ENCODE measurements around the gene MYBPH. TPM values are rescaled to one million over a fixed set of nuclear protein-coding genes. Genes with fewer than 3 reads are reported as not detected.

The MYBPH gene
- polyA plus RNA-seq: not detected

DNA sequence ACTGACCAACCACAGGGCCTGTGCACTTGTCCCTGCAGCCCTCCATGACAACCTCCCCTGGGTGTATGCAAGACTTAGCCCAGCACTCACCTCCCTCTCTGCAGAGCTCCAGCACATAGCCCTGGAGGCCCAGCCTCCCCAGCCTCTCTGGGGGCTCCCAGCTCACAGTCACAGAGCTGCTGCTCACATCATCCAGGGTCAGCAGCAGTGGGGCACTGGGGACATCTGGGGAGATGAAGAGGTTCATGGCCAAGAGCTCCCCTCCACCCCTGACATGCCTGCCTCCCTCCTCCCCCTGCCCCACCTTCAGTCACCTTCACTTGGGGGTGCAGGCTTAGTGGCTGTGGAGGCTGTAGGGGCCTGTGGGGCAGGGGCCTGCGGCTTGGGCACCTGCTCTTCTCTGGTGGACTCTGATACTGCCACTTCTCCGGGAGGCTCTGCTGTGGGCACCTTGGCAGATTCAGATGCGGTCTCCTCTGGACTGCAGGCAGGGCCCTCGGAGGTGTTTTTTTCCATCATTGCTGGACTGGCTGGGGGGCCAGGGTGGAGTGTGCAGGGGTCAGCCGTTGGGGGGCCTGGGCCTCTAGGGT, at the start of gene MYBPH:
Gene MYBPH (minus strand): TSS at position 590 of the 590 bp plus-strand sequence. CDS start 71 bp downstream, at position 519.
- Mint-ChIP-seq H3K4me3 (no peak within 1 kb of the TSS), H3K4me1 (no peaks in the 10 kb centered on the region), H3K27ac (no peak within 1 kb of the TSS), H3K27me3 (ENCODE audit: low read depth in 3 of 3) (peaks cover 1 to 5% (median 3%) of the 10 kb centered on the region in 3 donors), H3K36me3 (no peaks in the 10 kb centered on the region), H3K9me3 (no peaks in the 10 kb centered on the region)
- DNase-seq: no peak

DNA sequence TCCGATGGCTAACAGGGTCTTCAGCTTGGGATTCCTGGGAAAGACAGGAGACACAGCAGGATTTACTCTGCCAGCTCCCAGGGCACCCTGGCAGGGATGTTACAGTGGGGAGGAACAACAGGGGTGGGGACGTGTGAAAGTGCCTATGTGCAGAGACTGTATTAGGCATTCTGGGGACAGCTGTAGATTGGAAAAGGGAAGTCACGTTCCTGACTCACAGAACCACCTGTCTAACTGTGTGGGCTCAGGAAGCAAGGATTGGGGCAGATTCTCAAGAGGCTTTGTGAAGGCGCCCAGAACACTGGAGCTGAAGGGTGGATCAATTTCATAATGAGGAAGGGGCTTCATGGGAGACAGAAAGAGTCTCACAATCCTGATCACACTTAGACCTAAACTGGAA, 49.4 kb upstream of the MYBPH start:
- no peaks in the 10 kb centered on the region for H3K4me1 Mint-ChIP-seq
- DNase-seq: no peak
- H3K27ac Mint-ChIP-seq: no peak overlapping the region
- no peaks in the 10 kb centered on the region for H3K9me3 Mint-ChIP-seq
- no peaks in the 10 kb centered on the region for H3K36me3 Mint-ChIP-seq
- H3K27me3 Mint-ChIP-seq (ENCODE audit: low read depth in 3 of 3): peaks cover 0 to 2% (median 1%) of the 10 kb centered on the region in 3 donors
- H3K4me3 Mint-ChIP-seq: no peak overlapping the region

DNA sequence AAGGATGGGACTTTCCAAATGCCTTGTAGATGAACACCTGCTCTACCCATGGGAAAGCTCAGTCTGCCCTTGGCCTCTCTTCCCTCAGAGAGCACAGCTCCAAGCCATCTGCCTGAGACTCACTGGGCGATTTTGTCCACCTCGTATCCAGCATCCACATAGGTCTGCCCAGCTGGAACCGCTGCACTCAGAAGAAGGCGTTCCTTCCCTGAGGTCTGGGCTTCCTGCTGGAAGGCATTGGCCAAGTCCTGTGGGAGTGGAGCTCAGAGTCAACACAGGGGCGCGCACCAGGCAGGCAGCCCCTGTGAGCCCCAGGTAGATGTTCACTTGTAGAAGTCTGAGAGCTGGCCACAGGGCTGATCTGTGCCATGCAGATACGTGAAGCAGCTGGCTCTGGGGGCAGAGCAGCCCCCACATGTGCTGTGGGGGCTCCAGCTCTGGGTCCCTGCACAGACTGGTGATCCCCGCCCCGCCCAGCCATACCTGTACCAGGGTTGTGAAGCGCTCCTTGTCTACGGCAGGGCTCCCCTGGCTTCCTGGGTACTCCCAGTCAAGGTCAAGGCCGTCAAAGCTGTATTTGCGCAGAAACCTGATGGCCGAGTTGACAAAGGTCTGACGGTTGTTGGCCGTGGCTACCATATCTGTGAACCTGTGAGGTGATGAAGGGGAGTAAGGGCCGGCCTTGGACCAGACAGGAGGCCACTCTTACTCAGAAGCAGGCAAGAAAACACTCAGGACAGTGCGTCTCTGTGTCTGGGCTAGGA, 47.6 kb upstream of the MYBPH start:
- no peaks in the 10 kb centered on the region for H3K9me3 Mint-ChIP-seq
- H3K27ac Mint-ChIP-seq: no peak overlapping the region
- no peaks in the 10 kb centered on the region for H3K36me3 Mint-ChIP-seq
- no peak for DNase-seq
- no peaks in the 10 kb centered on the region for H3K4me1 Mint-ChIP-seq
- no peak overlapping the region for H3K4me3 Mint-ChIP-seq
- H3K27me3 Mint-ChIP-seq (ENCODE audit: low read depth in 3 of 3): peaks cover 0 to 2% (median 1%) of the 10 kb centered on the region in 3 donors

DNA sequence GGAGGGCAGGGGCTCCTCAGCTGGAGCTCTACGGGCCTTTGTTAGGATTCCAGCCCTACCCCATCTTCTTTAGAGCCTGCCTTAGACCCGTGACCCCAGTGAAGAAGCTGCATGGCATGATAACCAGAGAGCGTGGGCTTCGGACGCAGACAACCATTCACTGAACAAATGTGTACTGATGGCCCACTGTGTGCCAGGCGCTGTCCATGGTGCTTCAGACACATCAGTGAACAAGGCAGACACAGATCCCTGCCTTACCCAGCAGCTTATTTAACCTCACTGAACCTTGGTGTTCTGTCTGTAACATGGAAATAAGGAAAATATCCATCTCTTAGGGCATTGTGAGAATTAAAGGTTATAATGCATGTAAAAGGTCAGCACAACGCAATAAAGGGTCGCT, 44.3 kb upstream of the MYBPH start:
- peaks cover 0 to 5% (median 0%) of the 10 kb centered on the region in 6 donors for H3K9me3 Mint-ChIP-seq
- no peak overlapping the region for H3K27ac Mint-ChIP-seq
- no peak overlapping the region for H3K4me3 Mint-ChIP-seq
- H3K27me3 Mint-ChIP-seq (ENCODE audit: low read depth in 3 of 3): peaks cover 2 to 8% (median 4%) of the 10 kb centered on the region in 3 donors
- DNase-seq: no peak
- no peaks in the 10 kb centered on the region for H3K4me1 Mint-ChIP-seq
- H3K36me3 Mint-ChIP-seq: no peaks in the 10 kb centered on the region

DNA sequence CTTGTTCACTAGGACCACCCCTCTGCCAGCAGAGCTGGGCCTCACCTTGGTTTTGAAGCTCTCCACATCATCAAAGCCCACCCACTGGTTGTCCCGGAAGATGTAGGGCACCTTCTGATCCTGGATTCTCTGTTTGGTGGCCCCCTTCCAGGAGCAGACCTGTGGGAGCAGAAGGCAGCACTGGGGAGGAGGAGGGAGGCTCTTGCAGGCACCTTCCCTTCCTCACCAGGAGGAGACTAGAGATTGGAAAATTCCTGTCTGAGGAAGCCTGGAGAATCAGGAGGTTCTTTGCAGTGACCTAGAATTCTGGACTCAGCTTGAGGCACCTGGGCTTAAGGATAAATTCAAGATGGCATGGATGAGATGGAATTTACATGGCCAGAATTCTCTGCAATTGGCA, 43.5 kb upstream of the MYBPH start:
- Mint-ChIP-seq H3K27ac (no peak overlapping the region), H3K36me3 (no peaks in the 10 kb centered on the region), H3K27me3 (ENCODE audit: low read depth in 3 of 3) (peaks cover 2 to 10% (median 4%) of the 10 kb centered on the region in 3 donors)

GRCh38 chr1:203217668-203218067, 42.0 kb upstream of the MYBPH start:
- Mint-ChIP-seq H3K4me3 (no peak overlapping the region), H3K27me3 (ENCODE audit: low read depth in 3 of 3) (peaks cover 2 to 14% (median 4%) of the 10 kb centered on the region in 3 donors), H3K36me3 (no peaks in the 10 kb centered on the region), H3K4me1 (no peaks in the 10 kb centered on the region), H3K27ac (no peak overlapping the region), H3K9me3 (peaks cover 0 to 5% (median 0%) of the 10 kb centered on the region in 6 donors)
- no peak for DNase-seq

More for the DNA sequence above, 43.5 kb upstream of the MYBPH start:
- H3K4me3 Mint-ChIP-seq: no peak overlapping the region
- no peak for DNase-seq
- no peaks in the 10 kb centered on the region for H3K4me1 Mint-ChIP-seq
- peaks cover 0 to 5% (median 0%) of the 10 kb centered on the region in 6 donors for H3K9me3 Mint-ChIP-seq

DNA sequence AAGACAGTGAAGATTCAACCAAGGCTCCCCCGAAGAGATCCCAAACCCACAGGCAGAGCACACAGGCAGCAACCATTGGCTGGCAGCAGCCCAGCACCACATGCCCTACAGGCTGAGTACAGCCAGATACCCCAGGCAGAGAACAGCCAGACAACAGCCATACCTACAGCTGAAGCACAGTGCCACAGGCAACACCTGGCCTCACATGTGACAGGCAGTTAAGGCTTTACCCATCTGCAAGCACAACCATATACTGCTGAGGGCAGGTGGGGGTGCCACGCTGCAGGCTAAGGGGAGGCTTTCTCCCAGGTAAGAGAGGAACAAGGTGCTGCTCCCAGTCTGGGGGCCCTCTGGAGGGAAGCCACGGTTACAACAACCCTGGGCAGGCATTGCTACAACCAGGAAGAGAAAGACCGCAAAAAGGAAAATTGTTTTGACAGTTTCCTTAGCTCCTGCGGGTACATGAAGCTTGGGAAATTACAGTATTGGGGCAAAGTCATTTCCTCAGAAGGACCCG, 41.6 kb upstream of the MYBPH start:
- Mint-ChIP-seq H3K4me3 (no peak overlapping the region), H3K9me3 (peaks cover 0 to 5% (median 0%) of the 10 kb centered on the region in 6 donors), H3K27ac (no peak overlapping the region), H3K27me3 (ENCODE audit: low read depth in 3 of 3) (peaks cover 2 to 12% (median 4%) of the 10 kb centered on the region in 3 donors), H3K36me3 (no peaks in the 10 kb centered on the region), H3K4me1 (no peaks in the 10 kb centered on the region)
- DNase-seq: no peak

GRCh38 chr1:203216274-203217138, 40.9 kb upstream of the MYBPH start:
- peaks cover 0 to 5% (median 0%) of the 10 kb centered on the region in 6 donors for H3K9me3 Mint-ChIP-seq
- peak; percentile 35 to 46 (median 36) for DNase-seq
- H3K27ac Mint-ChIP-seq: no peak overlapping the region
- H3K4me3 Mint-ChIP-seq: no peak overlapping the region
- H3K4me1 Mint-ChIP-seq: no peaks in the 10 kb centered on the region
- H3K27me3 Mint-ChIP-seq (ENCODE audit: low read depth in 3 of 3): peaks cover 2 to 12% (median 4%) of the 10 kb centered on the region in 3 donors
- H3K36me3 Mint-ChIP-seq: no peaks in the 10 kb centered on the region

GRCh38 chr1:203215573-203215972, 39.9 kb upstream of the MYBPH start:
- Mint-ChIP-seq H3K36me3 (no peaks in the 10 kb centered on the region), H3K4me1 (no peaks in the 10 kb centered on the region), H3K4me3 (no peak overlapping the region), H3K27me3 (ENCODE audit: low read depth in 3 of 3) (peaks cover 4 to 14% (median 5%) of the 10 kb centered on the region in 3 donors), H3K9me3 (peaks cover 0 to 5% (median 0%) of the 10 kb centered on the region in 6 donors), H3K27ac (no peak overlapping the region)
- no peak for DNase-seq

DNA sequence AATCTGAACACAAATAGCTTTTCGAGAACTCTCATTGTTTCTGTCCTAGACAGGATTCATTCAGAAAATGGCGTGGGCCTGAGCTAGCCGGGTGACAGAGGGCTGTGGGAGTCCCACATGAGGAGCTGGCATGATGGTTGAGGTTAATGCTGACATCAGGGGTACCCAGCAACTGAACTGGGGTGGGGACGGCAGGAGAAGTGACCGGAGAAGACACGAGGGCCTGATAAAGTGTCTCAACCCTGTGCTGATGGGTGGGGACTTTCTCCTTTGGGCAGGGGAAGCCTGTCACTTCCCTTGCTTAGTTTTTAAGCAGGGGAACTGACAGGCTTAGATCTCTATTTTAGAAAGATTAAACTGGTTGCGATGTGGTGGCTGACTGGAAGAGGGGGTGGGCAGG, 39.2 kb upstream of the MYBPH start:
- no peaks in the 10 kb centered on the region for H3K36me3 Mint-ChIP-seq
- no peak for DNase-seq
- H3K27ac Mint-ChIP-seq: no peak overlapping the region

DNA sequence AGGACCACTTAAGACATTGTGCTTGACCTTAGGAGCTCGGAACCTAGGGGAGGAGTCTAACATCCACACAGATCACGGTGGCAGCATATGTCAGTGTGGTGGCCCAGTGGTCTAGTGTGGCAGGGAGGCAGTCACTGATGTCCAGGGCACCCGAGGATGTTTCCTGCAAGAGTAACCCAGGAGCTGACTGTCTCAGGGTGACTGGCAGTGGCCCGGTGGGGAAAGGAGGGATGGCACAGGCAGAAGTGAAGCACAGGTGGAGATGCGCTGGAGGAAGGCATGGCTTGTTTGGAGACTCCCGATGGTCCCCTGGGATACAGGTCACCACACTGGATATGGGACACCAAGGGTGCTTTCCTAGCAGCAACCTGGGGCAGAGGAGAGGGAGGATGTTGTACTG, 37.5 kb upstream of the MYBPH start:
- DNase-seq: no peak
- Mint-ChIP-seq H3K4me1 (no peaks in the 10 kb centered on the region), H3K27ac (no peak overlapping the region), H3K27me3 (ENCODE audit: low read depth in 3 of 3) (peaks cover 4 to 14% (median 6%) of the 10 kb centered on the region in 3 donors), H3K9me3 (peaks cover 0 to 5% (median 0%) of the 10 kb centered on the region in 6 donors), H3K4me3 (no peak overlapping the region), H3K36me3 (no peaks in the 10 kb centered on the region)

More for the DNA sequence above, 39.2 kb upstream of the MYBPH start:
- Mint-ChIP-seq H3K9me3 (peaks cover 0 to 5% (median 0%) of the 10 kb centered on the region in 6 donors), H3K27me3 (ENCODE audit: low read depth in 3 of 3) (peaks cover 4 to 14% (median 6%) of the 10 kb centered on the region in 3 donors), H3K4me1 (no peaks in the 10 kb centered on the region), H3K4me3 (no peak overlapping the region)

GRCh38 chr1:203211812-203212211, 36.2 kb upstream of the MYBPH start:
- no peak overlapping the region for H3K27ac Mint-ChIP-seq
- no peaks in the 10 kb centered on the region for H3K4me1 Mint-ChIP-seq

GRCh38 chr1:203210988-203211387, 35.4 kb upstream of the MYBPH start:
- no peaks in the 10 kb centered on the region for H3K9me3 Mint-ChIP-seq
- H3K36me3 Mint-ChIP-seq: no peaks in the 10 kb centered on the region
- H3K4me3 Mint-ChIP-seq: no peak overlapping the region
- peaks cover 0 to 8% (median 6%) of the 10 kb centered on the region in 3 donors for H3K27me3 Mint-ChIP-seq (ENCODE audit: low read depth in 3 of 3)
- DNase-seq: no peak
- H3K4me1 Mint-ChIP-seq: no peaks in the 10 kb centered on the region
- no peak overlapping the region for H3K27ac Mint-ChIP-seq

More at GRCh38 chr1:203211812-203212211, 36.2 kb upstream of the MYBPH start:
- no peaks in the 10 kb centered on the region for H3K36me3 Mint-ChIP-seq
- H3K9me3 Mint-ChIP-seq: peaks cover 0 to 5% (median 0%) of the 10 kb centered on the region in 6 donors
- H3K4me3 Mint-ChIP-seq: no peak overlapping the region
- no peak for DNase-seq
- H3K27me3 Mint-ChIP-seq (ENCODE audit: low read depth in 3 of 3): peaks cover 2 to 14% (median 6%) of the 10 kb centered on the region in 3 donors

All from immature natural killer cell (primary cell).